Panc1 (cell line): ENCODE results near the gene ADGRV1.
"Not testable (repeated sequence)": the region's sequence is repeated elsewhere in the genome, so short reads cannot be mapped to it uniquely, and the experiment has no call there.

ENCODE experiments used
- POLR2AphosphoS5 ChIP-seq: IDR thresholded peaks from 2 replicates; pipeline ENCODE4 v1.6.1; 2012; ENCODE audit warnings: mild to moderate bottlenecking, low read depth, low read length, moderate library complexity
- SIN3A ChIP-seq: IDR thresholded peaks from 2 replicates; pipeline ENCODE4 v1.6.1; 2012; ENCODE audit warnings: low read depth, mild to moderate bottlenecking, low read length, moderate library complexity, borderline replicate concordance; ENCODE audit not compliant: insufficient read depth
- TF ChIP-seq, protein P1 (sequence below), 2 experiments: IDR thresholded peaks; 2 replicates each; pipeline ENCODE4 v1.6.1; 2011 to 2012; ENCODE audit warnings: low read depth in 2 of 2, control low read depth in 1 of 2, low read length in 1 of 2, mild to moderate bottlenecking in 1 of 2, moderate library complexity in 1 of 2; ENCODE audit not compliant: insufficient read depth in 1 of 2
- TF ChIP-seq, protein P2 (sequence below): fragments of 450-650 bp; IDR thresholded peaks from 2 replicates; pipeline ENCODE4 v1.5.1; 2017; ENCODE audit warnings: mild to moderate bottlenecking

DNA sequence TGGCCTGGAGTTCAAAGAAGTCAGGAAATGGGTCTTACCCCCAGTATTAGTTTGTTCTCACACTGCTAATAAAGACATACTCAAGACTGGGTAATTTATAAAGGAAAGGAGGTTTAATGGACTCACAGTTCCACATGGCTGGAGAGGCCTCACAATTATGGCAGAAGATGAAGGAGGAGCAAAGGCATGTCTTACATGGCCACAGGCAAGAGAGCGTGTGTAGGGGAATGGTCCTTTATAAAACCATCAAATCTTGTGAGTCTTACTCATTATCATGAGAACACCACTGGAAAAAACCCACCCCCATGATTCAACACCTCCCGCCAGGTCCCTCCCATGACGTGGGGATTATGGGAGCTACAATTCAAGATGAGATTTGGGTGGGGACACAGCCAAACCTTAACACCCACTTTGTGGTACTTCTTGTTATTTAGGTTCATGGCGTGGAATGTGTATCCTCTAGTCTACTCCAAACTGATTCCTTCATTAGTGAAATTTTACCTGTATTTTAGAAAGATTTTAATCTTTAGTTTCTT is 211.5 kb downstream of the ADGRV1 start:
- TF ChIP-seq POLR2AphosphoS5, SIN3A: not testable (repeated sequence)
- TF ChIP-seq, protein P1, sequence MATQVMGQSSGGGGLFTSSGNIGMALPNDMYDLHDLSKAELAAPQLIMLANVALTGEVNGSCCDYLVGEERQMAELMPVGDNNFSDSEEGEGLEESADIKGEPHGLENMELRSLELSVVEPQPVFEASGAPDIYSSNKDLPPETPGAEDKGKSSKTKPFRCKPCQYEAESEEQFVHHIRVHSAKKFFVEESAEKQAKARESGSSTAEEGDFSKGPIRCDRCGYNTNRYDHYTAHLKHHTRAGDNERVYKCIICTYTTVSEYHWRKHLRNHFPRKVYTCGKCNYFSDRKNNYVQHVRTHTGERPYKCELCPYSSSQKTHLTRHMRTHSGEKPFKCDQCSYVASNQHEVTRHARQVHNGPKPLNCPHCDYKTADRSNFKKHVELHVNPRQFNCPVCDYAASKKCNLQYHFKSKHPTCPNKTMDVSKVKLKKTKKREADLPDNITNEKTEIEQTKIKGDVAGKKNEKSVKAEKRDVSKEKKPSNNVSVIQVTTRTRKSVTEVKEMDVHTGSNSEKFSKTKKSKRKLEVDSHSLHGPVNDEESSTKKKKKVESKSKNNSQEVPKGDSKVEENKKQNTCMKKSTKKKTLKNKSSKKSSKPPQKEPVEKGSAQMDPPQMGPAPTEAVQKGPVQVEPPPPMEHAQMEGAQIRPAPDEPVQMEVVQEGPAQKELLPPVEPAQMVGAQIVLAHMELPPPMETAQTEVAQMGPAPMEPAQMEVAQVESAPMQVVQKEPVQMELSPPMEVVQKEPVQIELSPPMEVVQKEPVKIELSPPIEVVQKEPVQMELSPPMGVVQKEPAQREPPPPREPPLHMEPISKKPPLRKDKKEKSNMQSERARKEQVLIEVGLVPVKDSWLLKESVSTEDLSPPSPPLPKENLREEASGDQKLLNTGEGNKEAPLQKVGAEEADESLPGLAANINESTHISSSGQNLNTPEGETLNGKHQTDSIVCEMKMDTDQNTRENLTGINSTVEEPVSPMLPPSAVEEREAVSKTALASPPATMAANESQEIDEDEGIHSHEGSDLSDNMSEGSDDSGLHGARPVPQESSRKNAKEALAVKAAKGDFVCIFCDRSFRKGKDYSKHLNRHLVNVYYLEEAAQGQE (IDR thresholded peaks at IDR 0.05; ENCODE audit: insufficient read depth in 1 of 2, low read depth in 2 of 2, low read length in 1 of 2): not testable (repeated sequence)
- TF ChIP-seq, protein P2, sequence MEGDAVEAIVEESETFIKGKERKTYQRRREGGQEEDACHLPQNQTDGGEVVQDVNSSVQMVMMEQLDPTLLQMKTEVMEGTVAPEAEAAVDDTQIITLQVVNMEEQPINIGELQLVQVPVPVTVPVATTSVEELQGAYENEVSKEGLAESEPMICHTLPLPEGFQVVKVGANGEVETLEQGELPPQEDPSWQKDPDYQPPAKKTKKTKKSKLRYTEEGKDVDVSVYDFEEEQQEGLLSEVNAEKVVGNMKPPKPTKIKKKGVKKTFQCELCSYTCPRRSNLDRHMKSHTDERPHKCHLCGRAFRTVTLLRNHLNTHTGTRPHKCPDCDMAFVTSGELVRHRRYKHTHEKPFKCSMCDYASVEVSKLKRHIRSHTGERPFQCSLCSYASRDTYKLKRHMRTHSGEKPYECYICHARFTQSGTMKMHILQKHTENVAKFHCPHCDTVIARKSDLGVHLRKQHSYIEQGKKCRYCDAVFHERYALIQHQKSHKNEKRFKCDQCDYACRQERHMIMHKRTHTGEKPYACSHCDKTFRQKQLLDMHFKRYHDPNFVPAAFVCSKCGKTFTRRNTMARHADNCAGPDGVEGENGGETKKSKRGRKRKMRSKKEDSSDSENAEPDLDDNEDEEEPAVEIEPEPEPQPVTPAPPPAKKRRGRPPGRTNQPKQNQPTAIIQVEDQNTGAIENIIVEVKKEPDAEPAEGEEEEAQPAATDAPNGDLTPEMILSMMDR: not testable (repeated sequence)
